Measurements from ENCODE around the gene CHP1.
"Not testable (repeated sequence)": the region's sequence is repeated elsewhere in the genome, so short reads cannot be mapped to it uniquely, and the experiment has no call there.

CHP1 gene

GRCh38 chr15:41279535-41280283 lies 48.6 kb downstream of the CHP1 start:
- Mint-ChIP-seq H3K4me1 (peaks cover 16% of the 10 kb centered on the region), H3K9me3 (no peaks in the 10 kb centered on the region), H3K27me3 (no peaks in the 10 kb centered on the region), H3K27ac (no peak overlapping the region), H3K36me3 (peaks cover 11% of the 10 kb centered on the region), H3K4me3 (no peak overlapping the region)

DNA sequence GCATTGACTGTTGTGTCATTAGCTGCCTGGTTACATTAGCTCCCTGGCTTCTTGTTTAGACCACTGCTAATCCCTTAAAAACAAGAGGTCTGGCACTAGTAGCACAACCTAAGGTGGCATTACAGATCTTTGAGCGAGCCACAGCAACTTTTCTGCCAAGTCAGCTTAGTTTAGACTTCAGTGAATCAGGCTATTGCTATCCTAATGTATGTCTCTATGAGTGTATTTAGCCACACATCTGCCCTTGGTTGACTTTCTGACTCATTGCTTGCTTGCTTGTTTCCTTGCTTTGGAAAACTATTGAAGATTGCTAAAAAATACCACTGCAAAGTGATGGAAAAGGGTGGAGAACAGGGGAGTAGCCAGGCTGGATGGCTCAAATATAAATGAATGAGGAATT lies 50.2 kb downstream of the CHP1 start:
- H3K9me3 Mint-ChIP-seq: no peaks in the 10 kb centered on the region
- H3K36me3 Mint-ChIP-seq: peaks cover 11% of the 10 kb centered on the region
- no peak overlapping the region for H3K27ac Mint-ChIP-seq
- H3K4me3 Mint-ChIP-seq: no peak overlapping the region
- H3K27me3 Mint-ChIP-seq: no peaks in the 10 kb centered on the region
- peaks cover 29% of the 10 kb centered on the region for H3K4me1 Mint-ChIP-seq

DNA sequence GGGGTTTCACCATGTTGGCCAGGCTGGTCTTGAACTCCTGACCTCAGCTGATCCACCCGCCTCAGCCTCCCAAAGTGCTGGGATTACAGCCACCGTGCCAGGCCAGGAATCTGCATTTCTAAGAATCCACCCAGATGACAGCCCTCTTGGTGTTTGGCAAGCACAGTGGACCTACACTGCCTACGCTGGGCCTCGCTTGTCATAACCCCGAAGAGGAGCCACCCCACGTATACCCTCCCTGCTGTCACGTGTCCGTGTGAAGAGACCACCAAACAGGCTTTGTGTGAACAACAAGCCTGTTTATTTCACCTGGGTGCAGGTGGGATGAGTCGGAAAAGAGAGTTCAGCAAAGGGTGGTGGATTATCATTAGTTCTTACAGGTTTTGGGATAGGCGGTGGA lies 51.4 kb downstream of the CHP1 start:
- H3K36me3 Mint-ChIP-seq: peaks cover 13% of the 10 kb centered on the region
- H3K27ac Mint-ChIP-seq: peak overlapping the region; percentile 41
- peak overlapping the region; percentile 99 for H3K4me3 Mint-ChIP-seq
- H3K27me3 Mint-ChIP-seq, H3K9me3 Mint-ChIP-seq: not testable (repeated sequence)
- H3K4me1 Mint-ChIP-seq: peaks cover 38% of the 10 kb centered on the region

GRCh38 chr15:41282980-41283652 lies 52.0 kb downstream of the CHP1 start:
- H3K27me3 Mint-ChIP-seq: not testable (repeated sequence)
- peak overlapping the region; percentile 99 for H3K4me3 Mint-ChIP-seq

GRCh38 chr15:41283653-41284426 lies 52.8 kb downstream of the CHP1 start:
- Mint-ChIP-seq H3K27ac (peak overlapping the region; percentile 98), H3K4me1 (peaks cover 47% of the 10 kb centered on the region), H3K36me3 (peaks cover 10% of the 10 kb centered on the region), H3K27me3 (no peaks in the 10 kb centered on the region), H3K4me3 (peak overlapping the region; percentile 99), H3K9me3 (no peaks in the 10 kb centered on the region)

More at GRCh38 chr15:41282980-41283652, 52.0 kb downstream of the CHP1 start:
- Mint-ChIP-seq H3K36me3 (peaks cover 14% of the 10 kb centered on the region), H3K4me1 (peaks cover 40% of the 10 kb centered on the region), H3K27ac (peak overlapping the region; percentile 98)
- not testable (repeated sequence) for H3K9me3 Mint-ChIP-seq

GRCh38 chr15:41284427-41285177 lies 53.5 kb downstream of the CHP1 start:
- no peaks in the 10 kb centered on the region for H3K9me3 Mint-ChIP-seq
- H3K36me3 Mint-ChIP-seq: peaks cover 10% of the 10 kb centered on the region
- H3K4me1 Mint-ChIP-seq: peaks cover 48% of the 10 kb centered on the region
- no peaks in the 10 kb centered on the region for H3K27me3 Mint-ChIP-seq
- peak overlapping the region; percentile 99 for H3K4me3 Mint-ChIP-seq
- H3K27ac Mint-ChIP-seq: peak overlapping the region; percentile 98

- peaks cover 10% of the 10 kb centered on the region for H3K36me3 Mint-ChIP-seq
- no peaks in the 10 kb centered on the region for H3K9me3 Mint-ChIP-seq
- peaks cover 48% of the 10 kb centered on the region for H3K4me1 Mint-ChIP-seq
- H3K27me3 Mint-ChIP-seq: no peaks in the 10 kb centered on the region
- H3K4me3 Mint-ChIP-seq: peak overlapping the region; percentile 99
- H3K27ac Mint-ChIP-seq: peak overlapping the region; percentile 98
Observed at GRCh38 chr15:41285285-41285684, 54.2 kb downstream of the CHP1 start.

DNA sequence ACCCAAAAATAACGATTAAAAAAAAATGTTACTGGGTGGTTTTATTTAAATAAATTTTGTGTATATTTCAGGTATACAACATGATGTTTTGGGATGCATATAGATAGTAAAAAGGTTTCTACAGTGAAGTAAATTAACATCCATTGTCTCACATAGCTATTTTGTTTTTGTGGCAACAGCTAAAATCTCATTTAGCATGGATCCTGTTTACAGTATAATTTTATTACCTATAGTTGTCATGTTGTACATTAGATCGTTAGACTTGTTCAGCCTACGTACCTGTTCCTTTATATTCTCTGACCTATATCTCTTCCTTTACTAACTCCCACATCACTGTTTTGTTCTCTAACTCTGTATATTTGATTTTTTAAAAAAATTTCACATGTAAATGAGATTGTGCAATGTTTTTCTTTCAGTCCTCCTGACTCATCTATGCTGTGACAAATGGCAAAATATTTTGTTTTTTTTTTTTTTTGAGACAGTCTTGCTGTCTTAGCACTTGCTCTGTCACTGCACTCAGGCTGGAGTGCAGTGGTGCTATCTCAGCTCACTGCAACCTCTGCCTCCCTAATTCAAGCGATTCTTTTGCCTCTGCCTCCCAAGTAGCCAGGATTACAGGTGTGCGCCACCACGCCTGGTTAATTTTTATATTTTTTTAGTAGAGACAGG lies 55.7 kb downstream of the CHP1 start:
- Mint-ChIP-seq H3K27me3 (no peaks in the 10 kb centered on the region), H3K4me3 (peak overlapping the region; percentile 36), H3K4me1 (peaks cover 54% of the 10 kb centered on the region), H3K36me3 (peaks cover 10% of the 10 kb centered on the region), H3K27ac (peak overlapping the region; percentile 92), H3K9me3 (no peaks in the 10 kb centered on the region)

- Mint-ChIP-seq H3K4me1 (peaks cover 47% of the 10 kb centered on the region), H3K36me3 (peaks cover 10% of the 10 kb centered on the region), H3K4me3 (peak overlapping the region; percentile 23), H3K27ac (no peak overlapping the region), H3K27me3 (no peaks in the 10 kb centered on the region), H3K9me3 (no peaks in the 10 kb centered on the region)
Observed at GRCh38 chr15:41288464-41288863, 57.4 kb downstream of the CHP1 start.

DNA sequence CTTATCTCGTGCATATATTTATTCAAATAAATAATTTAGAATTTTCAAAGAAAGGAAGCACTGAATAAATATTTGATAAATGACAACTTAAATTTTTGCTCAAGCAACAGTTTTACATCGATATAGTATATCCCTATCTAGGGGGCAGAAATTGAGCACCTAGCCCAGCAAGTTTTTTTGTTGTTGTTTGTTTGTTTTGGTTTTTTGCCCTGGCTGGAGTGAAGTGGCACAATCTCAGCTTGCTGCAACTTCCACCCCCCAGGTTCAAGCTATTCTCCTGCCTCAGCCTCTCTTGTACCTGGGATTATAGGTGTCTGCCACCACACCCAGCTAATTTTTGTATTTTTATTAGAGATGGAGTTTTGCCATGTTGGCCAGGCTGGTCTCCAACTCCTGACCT lies 58.9 kb downstream of the CHP1 start:
- peaks cover 5% of the 10 kb centered on the region for H3K36me3 Mint-ChIP-seq
- H3K9me3 Mint-ChIP-seq: no peaks in the 10 kb centered on the region
- H3K4me1 Mint-ChIP-seq: peaks cover 50% of the 10 kb centered on the region
- H3K4me3 Mint-ChIP-seq: no peak overlapping the region
- no peak overlapping the region for H3K27ac Mint-ChIP-seq
- no peaks in the 10 kb centered on the region for H3K27me3 Mint-ChIP-seq

DNA sequence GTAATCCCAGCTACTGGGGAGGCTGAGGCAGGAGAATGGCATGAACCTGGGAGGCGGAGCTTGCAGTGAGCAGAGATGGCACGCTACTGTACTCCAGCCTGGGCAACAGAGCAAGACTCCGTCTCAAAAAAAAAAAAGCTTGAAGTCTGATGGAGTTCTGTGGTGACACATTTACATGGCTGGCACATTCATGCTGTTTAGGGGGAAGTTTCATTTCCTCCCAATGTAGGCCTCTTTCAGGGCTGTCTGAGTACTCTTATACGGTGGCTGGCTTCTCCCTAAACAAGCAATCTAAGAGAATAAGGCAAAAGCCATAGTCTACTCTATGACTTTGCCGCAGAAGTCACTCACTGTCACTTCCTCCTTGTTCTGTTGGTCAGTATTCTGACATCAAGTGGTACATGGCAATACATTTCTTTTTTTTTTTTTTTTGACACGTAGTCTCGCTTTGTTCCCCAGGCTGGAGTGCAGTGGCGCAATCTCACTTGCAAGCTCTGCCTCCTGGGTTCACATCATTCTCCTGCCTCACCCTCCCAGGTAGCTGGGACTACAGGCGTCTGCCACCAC lies 60.1 kb downstream of the CHP1 start:
- Mint-ChIP-seq H3K36me3 (peaks cover 10% of the 10 kb centered on the region), H3K9me3 (no peaks in the 10 kb centered on the region), H3K27me3 (no peaks in the 10 kb centered on the region), H3K4me1 (peaks cover 47% of the 10 kb centered on the region), H3K4me3 (no peak overlapping the region), H3K27ac (peak overlapping the region; percentile 30)

DNA sequence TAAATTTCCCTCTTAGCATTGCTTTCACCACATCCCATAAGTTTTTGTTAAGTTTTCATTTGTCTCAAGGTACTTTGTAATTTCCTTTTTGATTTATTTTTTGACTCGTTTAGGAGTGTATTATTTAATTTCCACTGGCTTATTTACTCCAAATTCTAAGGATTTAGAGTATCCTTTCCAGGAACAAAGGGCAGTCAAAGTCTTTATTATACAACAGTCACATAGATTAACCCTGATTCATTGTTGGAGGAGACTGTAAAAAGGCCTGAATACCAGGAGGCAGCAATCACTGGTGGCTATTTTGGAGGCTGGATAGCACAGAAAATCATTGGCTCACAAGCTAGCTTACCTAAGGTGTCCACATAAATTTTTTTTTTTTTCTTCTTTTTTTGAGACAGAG lies 61.5 kb downstream of the CHP1 start:
- Mint-ChIP-seq H3K9me3 (no peaks in the 10 kb centered on the region), H3K4me3 (no peak overlapping the region), H3K27me3 (no peaks in the 10 kb centered on the region), H3K4me1 (peaks cover 37% of the 10 kb centered on the region), H3K27ac (no peak overlapping the region), H3K36me3 (peaks cover 4% of the 10 kb centered on the region)

GRCh38 chr15:41301139-41301538 lies 70.1 kb downstream of the CHP1 start:
- H3K27ac Mint-ChIP-seq, H3K9me3 Mint-ChIP-seq, H3K36me3 Mint-ChIP-seq, H3K27me3 Mint-ChIP-seq, H3K4me3 Mint-ChIP-seq: not testable (repeated sequence)
- H3K4me1 Mint-ChIP-seq: peaks cover 15% of the 10 kb centered on the region

GRCh38 chr15:41301587-41301986 lies 70.5 kb downstream of the CHP1 start:
- no peak overlapping the region for H3K27ac Mint-ChIP-seq
- peaks cover 14% of the 10 kb centered on the region for H3K4me1 Mint-ChIP-seq
- peaks cover 9% of the 10 kb centered on the region for H3K36me3 Mint-ChIP-seq

More at GRCh38 chr15:41301587-41301986, 70.5 kb downstream of the CHP1 start:
- Mint-ChIP-seq H3K27me3 (no peaks in the 10 kb centered on the region), H3K4me3 (no peak overlapping the region), H3K9me3 (no peaks in the 10 kb centered on the region)

Data from activated naive CD4-positive, alpha-beta T cell treated with anti-CD3 and anti-CD28 coated beads, Interleukin-2, amount 50 U/mL, for 24 hours (primary cell).